Embryonic facial prominence (tissue), 1 donor: ENCODE measurements around the gene TBC1D8.

Experiments
- DNase-seq: peaks from one replicate; pipeline ENCODE4 v3.0.0-alpha.2; 2016; ENCODE audit errors: extremely low spot score

The TBC1D8 gene

DNA sequence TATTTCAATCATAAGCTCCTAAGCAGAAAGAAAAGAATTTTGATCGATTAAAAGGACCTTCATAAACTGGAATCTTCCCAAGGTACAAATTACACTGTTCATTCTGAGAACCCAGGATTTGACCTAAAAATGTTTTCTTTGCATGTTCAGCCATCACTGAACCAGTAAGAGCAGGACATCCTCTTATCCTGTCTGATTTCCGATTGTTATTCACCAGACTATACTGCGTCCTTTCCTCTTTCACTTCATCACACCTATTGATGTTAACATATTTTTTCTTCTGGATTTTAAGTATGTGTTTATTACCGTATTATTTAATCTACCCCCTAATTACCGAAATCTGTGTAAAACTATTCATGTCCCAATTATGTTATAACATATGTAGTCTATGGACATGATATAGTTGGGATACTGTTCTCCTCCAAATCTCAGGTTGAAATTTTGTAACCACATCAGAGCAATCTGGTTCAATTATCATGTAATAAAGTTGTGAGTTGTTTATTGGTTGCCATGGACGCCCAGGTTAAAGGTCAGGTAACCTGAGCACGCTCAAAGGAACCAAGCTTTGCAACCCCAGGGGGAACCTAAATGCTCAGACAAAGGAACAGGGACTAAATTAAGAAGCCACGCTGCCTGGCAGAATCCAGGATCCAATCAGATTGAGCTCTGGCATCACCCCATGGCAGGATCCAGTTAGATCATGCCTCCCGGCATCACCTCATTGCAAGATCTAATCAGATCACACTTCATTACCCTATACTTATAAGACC, 11.6 kb upstream of the TBC1D8 start:
- DNase-seq, result no peak

DNA sequence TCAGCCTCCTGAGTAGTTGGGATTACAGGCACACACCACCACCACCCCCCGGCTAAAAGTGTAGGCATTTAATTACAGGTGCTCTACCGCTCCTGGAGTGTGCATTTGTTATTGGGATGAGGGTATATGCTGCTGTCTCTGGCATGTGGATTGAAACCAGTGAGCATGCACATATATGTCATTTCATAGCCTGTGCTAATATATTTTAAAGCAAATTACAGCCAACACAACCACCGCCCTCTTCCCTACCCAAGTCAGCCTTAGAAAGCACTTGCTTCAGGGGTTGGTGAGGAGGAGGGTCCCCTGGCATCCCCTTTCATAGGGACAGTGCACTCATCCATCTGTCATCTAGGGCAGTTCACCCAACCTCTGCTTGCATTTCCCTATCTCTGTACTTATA, 10.5 kb upstream of the TBC1D8 start:
- DNase-seq, result no peak

DNA sequence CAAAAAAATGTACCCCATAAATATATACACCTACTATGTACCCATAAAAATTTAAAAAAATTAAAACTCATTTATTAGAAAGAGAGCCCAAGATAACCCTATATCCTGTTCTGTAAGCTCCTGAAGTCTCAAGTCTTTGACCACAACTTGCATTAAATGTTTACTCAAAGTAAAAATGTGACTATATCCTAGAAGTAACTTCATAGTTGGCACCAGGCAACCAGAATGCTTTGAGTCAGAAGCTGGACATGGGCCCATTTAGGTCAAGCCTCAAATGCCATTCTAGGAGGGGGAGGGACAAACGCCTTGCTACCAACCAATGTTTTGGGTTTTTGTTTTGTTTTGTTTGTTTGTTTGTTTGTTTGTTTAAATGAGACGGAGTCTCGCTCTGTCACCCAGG, 9.3 kb upstream of the TBC1D8 start:
- DNase-seq, result no peak

DNA sequence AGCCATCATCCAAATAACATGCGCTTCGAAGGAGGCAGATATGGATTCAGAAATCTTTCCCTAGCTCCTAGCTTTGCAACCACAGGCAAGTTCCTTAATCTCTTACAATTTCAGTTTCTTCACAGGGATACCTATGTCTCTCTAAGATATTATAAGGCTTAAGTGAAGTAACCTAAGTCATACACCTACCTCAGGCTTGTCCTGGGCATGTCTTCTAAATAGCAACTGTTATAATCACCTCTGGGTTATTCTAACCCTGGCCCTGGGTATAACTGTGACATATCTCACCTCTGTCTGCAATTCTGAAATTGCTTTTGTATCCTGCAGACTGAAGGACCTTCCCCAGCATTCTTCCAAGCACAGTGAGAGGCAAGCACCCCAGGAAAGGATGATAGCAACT, 8.3 kb upstream of the TBC1D8 start:
- no peak for DNase-seq

DNA sequence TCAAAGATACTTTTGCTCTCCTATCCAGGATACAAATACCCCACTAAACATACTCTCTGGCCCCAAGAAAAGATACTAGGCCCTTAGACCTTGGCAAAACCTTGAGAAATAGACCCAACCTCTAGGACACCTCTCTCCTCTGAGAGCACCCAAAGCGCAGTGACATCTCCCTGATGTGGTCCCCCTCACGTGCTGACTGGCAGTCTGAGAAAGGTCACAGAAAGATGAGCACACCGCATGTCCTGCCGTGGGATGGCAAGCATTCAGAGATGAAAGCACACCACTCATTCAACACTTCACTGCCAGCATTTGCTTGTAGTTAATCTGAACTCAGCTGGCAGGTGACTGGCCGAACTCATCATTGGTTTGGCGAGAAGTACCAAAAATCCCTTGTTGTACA, 6.1 kb upstream of the TBC1D8 start:
- no peak for DNase-seq

DNA sequence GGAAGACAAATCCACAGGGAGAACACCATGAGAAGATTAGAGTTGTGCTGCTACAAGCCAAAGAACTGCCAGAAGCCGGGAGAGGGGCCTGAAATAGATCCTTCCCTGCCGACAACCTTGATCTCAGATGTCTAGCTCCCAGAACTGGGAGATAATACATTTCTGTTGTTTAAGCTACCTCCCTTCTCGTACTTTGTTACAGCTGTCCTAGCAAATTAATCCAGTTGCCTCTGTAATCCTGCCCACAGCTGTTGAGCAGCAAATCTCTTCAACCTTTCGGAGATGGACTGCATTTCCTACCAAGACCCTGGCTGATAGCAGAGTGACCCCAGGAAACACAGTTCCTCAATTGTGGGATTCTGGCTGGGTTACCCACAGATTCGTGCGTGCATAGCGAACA, 2.6 kb upstream of the TBC1D8 start:
- no peak for DNase-seq

DNA sequence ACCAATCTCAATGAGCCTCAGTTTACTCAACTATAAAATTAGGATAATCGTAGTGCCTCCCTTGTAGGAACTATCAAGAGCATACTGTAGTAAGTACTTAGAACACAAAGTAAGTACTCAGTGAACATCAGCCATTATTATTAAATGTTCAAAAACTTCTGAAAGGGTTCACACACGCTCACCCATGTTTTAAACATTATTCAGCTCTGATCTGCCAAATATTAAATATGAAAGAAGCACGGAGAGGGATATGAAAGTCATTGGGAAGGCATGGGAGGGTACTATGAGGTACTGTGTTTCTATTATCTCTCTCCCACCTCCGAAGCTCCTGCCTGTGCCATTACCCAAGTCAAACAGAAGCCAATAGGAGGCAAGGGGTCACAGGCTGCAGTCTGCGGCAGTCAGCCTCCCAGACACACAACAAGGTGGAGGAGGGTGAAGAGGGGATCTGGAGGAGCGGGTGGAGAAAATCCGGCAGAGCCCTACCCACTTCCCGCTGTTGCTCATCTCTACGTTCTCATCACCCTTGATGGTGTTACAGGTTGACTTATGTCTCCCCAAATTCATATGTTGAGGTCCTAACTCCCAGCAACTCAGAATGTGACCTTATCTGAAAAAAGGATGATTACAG, 2.0 kb upstream of the TBC1D8 start:
- DNase-seq, result no peak

DNA sequence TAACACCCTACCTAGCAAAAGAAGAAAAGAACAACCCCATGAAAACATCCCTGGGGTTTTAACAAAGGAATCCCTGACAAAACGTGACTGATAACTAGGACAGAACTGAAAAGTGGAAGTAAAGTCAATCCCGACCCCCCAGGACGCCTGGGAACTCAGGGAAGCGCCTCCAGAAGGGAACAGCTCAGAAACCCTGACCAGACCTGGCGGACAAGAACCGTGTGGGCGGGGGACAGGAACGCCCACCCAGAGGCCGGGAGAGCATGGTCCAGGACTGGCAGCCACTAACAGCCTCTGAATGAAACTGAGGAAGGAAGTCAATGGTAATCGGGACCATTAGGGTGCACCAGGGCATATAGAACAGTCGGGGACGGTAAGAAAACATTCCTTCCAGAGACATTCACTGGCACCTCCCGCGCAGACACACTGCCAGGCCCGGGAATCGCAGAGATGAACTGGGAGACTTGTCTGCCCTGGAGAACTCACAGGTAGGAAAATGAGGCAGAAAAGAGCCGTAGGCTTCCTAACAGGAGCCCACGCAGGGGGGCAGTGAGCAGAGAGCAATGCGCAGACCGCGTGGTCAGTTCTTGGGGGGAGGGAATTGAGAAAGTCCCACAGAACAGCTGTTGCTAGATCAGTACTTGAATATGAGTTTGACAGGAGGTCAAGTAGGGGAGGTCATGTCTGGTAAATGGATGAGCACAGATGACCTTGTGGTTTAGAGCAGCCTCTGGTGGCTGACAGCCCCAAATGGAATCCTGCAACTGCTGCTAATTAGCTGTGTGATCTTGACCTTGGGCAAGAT, 1.3 kb upstream of the TBC1D8 start:
- DNase-seq, result no peak

DNA sequence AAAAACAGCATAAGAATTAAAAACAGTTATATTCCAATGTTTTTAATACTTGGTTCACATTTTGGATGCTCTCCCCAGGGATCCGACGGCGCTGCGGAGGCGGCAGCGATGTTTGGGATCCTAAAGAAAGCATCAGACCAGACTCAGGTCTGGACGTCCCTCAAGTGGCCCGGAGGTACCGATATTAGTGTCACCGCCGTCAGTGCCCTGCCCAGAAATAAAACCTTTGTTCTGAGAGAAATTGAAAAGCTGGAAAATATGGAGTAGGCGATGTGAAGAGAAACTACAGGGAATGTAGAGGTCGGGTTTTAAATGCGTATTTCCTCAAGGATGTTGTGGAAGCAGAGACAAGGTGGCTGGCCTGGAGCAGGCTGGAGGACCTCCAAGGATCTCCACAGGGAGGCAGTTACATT, 683 bp upstream of the TBC1D8 start:
- no peak for DNase-seq

DNA sequence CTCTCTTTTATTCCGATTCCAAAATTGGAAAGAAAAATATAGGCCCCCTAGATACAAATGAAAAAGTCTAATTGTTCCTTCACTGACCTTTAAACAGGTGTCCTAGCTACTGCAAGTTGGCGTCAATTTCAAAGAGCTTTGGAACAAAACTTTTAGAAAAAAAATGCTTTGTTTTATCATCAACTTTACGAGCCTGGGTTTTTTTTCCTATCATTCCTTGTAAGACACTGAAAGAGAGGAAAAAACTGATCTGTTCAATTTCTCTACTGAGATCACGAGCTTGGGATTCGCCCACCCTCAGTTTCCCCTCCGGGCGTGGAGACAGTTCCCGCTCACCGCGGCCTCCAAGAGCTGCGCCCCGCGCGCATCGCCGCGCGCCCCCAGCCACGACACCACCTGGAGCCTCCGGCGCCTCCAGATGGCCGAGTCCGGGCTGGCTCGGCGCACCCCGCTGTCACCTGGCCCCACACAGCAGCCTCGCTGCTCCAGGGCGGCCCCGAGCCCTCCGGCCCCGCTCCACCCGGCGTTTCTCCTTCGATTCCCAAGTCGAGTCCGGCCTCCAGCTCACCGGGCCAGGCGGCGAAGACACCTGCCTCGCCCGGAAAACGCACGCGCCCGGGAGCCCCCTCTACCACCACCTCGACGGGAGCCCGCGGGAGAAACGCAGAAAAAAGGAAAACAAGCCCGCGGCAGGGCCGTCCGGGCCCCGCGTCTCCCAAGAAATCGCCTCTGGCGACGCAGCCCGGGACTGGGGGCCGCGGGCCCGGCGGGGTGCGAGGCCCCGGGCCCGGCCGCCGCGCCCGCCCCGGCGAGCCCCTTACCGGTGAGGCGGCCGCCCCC, 656 bp downstream of the TBC1D8 start:
- DNase-seq, result no peak

DNA sequence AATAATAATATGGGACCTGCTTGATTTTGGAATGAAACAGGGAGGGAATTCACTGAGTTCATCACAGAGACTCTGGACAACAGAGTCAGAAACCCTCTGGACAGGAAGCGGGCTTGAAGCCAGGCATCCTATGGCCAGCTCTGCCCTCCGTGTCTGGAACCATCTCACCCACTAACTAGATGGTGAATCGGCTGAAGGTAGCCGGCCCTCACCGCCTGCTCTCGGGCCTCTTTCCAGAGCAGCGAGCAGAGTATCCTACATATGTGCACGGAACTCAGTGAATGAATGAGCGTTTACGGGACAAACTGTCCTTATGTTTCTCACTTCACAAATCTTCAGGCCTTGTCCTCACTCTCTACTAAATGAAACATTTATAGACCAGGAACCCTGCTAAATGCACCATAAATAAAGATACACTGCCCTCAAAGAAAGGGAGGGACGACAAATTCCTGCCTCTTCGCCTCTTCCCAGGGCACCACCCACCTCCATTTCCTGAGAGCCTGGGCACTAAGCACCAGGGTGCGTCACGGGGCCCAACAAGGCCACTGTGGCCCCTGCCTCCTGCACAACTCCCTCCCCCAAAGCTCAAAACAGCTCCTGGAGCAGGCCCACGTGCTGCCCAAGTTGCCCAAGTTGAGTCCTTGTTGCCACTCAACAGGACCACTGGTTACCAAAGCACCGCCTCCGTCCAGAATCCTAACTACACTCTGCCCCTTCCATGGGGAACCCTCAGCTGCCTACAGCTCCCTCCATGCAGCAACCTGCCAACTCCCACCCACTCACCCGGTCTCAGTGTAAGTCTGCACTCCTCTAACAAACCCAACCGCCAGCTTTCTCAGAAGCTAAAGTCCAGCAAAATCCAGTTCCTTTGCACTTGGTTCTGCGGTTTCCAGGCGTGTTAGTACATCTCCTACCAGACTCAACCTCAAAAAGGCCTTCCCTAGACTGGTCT, 1.7 kb downstream of the TBC1D8 start:
- no peak for DNase-seq

DNA sequence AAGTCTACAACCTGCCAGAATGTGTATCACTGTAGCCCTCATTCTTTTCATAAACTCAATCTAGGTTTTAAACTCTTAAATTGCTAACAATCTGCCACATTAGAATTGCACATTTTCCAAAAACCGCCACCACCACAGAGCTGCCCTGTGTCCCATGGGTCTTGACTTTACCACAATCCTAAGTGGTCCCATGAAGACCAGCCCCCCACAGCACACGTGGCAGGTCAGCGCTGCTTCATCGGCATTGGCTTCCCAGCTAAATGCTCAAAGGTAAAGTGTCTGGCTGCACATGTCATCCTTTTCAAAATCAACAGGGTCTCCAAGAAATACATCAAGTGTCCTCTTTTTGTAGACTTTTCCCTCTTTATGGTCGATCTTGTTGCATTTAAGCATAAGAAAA, 2.4 kb downstream of the TBC1D8 start:
- no peak for DNase-seq

DNA sequence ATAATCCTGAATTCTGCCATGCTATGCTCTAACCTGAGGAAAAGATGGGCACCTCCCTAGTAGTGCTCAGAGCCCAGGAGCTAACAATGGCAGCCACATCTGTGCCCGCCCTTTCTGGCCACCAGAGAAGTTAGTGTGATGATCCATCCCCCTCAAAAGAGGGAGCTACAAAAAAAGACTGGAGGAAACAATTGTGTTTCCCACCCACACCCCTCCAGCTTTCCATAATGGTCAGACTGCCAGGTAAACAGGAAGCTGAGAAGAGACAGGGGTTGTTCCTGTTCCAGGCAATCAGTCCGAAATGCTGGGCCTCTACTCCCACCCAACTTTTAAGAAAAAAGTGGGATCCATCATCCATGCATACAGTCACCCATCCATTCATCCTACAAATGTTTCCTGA, 3.2 kb downstream of the TBC1D8 start:
- no peak for DNase-seq

DNA sequence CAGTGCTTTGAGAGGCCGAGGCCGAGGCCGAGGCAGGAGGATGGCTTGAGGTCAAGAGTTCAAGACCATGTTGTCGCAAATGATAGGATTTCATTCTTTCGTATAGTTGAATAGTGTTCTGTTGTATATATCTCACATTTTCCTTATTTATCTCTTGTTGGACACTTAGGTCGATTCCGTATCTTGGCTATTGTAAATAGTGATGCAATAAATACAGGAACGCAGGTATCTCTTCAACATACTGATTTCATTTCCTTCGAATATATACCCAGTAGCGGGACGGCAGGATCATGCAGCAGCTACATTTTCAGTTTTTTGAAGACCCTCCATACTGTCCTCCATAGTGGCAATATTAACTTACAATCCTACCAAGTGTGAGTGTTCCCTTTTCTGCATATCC, 4.1 kb downstream of the TBC1D8 start:
- no peak for DNase-seq

DNA sequence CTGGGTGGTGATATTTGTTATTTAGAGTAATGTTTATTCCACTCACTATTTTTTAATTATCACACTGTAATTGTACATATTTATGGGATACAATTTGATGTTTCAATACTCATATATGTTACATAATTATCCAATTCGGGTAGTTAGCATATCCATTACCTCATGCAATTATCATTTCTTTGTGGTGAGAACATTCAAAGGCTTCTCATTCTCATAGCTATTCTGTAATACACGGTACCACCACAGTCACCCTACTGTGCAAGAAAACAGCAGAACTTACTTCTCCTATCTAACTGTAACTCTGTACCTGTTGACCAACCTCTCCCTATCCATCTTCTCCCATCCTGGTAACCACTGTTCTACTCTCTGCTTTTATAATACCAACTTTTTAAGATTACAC, 4.6 kb downstream of the TBC1D8 start:
- no peak for DNase-seq

DNA sequence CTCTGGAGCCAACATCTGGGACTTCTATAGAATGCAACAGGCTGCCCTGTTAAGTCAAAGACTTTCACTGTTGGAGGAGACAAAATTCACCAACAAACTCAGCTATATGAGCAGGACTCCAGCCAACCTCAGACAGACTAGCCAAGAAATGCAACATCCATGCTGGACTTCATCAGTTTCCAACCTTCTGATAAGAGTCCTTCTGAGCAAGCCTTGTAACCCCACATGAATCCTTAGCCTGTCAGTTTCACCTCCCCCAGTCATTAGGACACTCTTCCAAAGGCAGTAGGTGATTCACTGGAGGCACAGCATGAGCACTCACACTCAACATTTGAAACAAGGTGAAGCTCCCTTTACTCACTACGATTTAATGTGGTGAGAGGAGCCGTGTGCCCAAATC, 5.8 kb downstream of the TBC1D8 start:
- no peak for DNase-seq

DNA sequence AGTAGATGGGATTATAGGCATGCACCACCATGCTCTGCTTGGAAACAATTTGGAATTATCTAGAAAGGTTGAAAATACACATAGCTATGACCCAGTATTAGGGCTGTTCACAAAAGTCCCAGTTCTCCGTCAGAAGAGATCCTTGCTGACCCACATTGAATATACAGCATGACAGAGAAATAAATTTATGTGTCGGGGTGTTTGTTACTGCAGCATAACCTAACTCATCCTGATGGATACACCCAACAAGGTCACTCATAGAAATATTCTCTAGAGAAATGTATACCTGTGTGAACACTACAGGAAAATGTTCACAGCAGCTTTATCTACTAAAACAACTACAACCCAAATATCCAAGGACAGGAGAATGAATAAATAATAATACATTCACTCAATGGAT, 9.0 kb downstream of the TBC1D8 start:
- DNase-seq, result no peak

DNA sequence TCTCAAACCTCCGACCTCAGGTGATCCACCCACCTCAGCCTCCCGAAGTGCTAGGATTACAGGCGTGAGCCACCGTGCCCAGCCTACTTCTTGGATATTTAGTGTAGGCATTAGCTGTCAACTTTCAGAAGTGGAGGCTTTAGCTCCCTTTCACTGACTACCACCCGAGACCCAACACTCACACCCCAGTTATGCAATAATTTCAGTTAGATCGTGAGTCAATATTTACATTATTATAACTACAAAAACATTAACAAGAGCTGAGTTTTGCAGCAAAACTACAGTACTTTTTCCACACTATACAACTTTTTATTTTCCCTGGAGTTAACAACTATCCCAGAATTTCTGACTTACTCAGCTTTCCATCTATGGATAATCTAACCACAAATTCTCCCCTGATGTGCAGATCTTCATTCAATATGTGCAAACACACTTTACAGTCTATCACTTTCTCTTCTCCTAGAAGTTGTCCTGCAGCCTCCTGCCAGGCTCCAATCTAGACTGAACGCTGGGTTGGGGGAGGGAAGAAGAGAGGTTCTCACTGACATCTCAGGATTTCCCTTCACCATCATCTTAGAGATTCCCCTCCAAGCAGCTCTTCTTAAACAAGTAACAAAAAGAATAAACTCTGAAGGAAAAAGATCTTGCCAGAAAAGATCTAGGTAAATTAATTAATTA, 10.1 kb downstream of the TBC1D8 start:
- DNase-seq, result no peak

DNA sequence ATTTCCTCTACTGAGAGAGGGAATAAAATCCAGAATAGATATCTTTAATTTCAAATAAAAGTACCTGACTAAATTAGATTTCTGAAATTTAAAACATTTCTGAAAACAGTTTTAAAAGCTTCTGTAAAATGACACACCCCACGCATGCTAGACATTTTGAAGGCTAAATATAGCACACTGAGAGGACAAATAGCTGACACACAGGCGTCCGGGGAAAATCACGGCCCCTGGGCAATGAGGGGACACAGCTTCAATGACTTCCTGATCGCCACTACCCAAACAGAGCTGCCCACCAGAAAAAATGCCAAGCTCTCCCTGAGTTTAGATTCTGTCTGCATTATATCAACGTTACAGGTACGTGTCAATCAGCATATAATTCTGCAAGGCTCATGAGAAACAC, 10.9 kb downstream of the TBC1D8 start:
- DNase-seq, result no peak

DNA sequence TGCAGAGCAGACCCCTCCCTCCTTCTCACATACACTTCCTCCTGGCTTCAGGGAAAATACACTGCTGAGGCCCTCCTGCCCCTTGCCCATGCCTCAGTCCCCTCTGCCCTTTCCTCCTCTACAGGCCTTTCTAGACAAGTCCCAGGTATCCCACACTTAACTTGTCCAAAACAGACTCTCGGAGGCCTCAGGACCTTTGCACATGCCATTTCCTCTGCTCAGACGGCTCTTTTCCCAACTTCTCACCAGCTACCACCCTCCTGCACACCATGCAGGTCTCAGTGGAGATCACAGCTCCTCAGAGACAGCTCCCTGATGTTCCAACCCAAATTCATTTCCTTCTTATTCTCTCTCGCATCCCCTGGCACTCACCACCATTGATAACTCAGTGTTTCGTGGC, 11.7 kb downstream of the TBC1D8 start:
- DNase-seq, result no peak
